Fibroblast of the aortic adventitia (primary cell): ENCODE measurements around the gene TBX5. TPM values are rescaled to one million over a fixed set of nuclear protein-coding genes. Genes with fewer than 3 reads are reported as not detected.

Experiments used
- DNase-seq: peaks from one replicate; pipeline ENCODE4 v3.0.0-alpha.2; 2010; ENCODE audit warnings: low read depth
- H3K4me3 ChIP-seq: 2 replicates; pipeline ENCODE4 v1.5.1; 2011; ENCODE audit warnings: low read depth, mild to moderate bottlenecking, control low read depth, low read length, moderate library complexity
- CTCF ChIP-seq: IDR thresholded peaks from 2 replicates; pipeline ENCODE4 v1.5.1; 2011; ENCODE audit warnings: mild to moderate bottlenecking, low read length, control low read depth, inconsistent platforms; ENCODE audit not compliant: insufficient read depth
- total RNA-seq: library from RNA; depleted of rRNA; stranded (reverse); fragments of >200 nt; gene quantifications from 2 replicates; pipeline ENCODE4 v1.2.3, GENCODE V29; 2012; ENCODE audit warnings: low replicate concordance

Gene TBX5
- total RNA-seq, 1 donor, result not detected

GRCh38 chr12:114341635-114342034 is 64.3 kb downstream of the TBX5 start:
- TF ChIP-seq CTCF, result no peak
- no peak for DNase-seq
- H3K4me3 ChIP-seq, result no peak overlapping the region

GRCh38 chr12:114340231-114340630 is 65.7 kb downstream of the TBX5 start:
- H3K4me3 ChIP-seq, result no peak overlapping the region
- DNase-seq, result no peak
- TF ChIP-seq CTCF, result no peak

GRCh38 chr12:114339626-114340025 is 66.3 kb downstream of the TBX5 start:
- TF ChIP-seq CTCF, result no peak
- DNase-seq, result peak; percentile 47
- H3K4me3 ChIP-seq, result no peak overlapping the region

- DNase-seq, result no peak
- no peak overlapping the region for H3K4me3 ChIP-seq
- no peak for TF ChIP-seq CTCF
Measured at GRCh38 chr12:114335607-114336006, 70.3 kb downstream of the TBX5 start.

GRCh38 chr12:114334395-114334794 is 71.5 kb downstream of the TBX5 start:
- no peak for DNase-seq
- TF ChIP-seq CTCF, result no peak
- H3K4me3 ChIP-seq, result no peak overlapping the region

- TF ChIP-seq CTCF, result no peak
- no peak for DNase-seq
- H3K4me3 ChIP-seq, result no peak overlapping the region
Measured at GRCh38 chr12:114328292-114328691, 77.7 kb downstream of the TBX5 start.

GRCh38 chr12:114327765-114328164 is 78.2 kb downstream of the TBX5 start:
- no peak for DNase-seq
- TF ChIP-seq CTCF, result no peak
- H3K4me3 ChIP-seq, result no peak overlapping the region
